OCI-LY7 (cell line): Measurements from ENCODE around the gene CEACAM4. TPM values are rescaled to one million over a fixed set of nuclear protein-coding genes. Genes with fewer than 3 reads are reported as not detected.
"Not testable (repeated sequence)": the region's sequence is repeated elsewhere in the genome, so short reads cannot be mapped to it uniquely, and the experiment has no call there.

Experiments used
- BruUV-seq: library from RNA; stranded (reverse); fragments of 400-500 nt; replicated peaks from 2 replicates; lab custom pipeline; 2021; lab: Mats Ljungman, UMichigan
- CTCF ChIA-PET: fragments of 300-600 bp; sonication (Branson Sonifier 250); formaldehyde crosslinking; loops from one replicate; lab custom pipeline; 2022; ENCODE audit warnings: antibody characterized with exemption; ENCODE audit not compliant: unreplicated experiment; lab: Charles Lee
- POLR2A ChIA-PET: fragments of 300-600 bp; sonication (Branson Sonifier 250); formaldehyde crosslinking; loops from one replicate; lab custom pipeline; 2022; ENCODE audit warnings: antibody characterized with exemption; lab: Charles Lee
- DNase-seq: peaks from one replicate; pipeline ENCODE4 v3.0.0-alpha.2; 2015; ENCODE audit warnings: low spot score
- H2AFZ ChIP-seq: fragments of 200-600 bp; sonication (generic), shearing (Covaris generic); 2 replicates; pipeline ENCODE4 v1.6.1; 2014; ENCODE audit warnings: mild to moderate bottlenecking, antibody characterized with exemption, low read length, moderate library complexity
- H3K27ac ChIP-seq: fragments of 200-600 bp; sonication (generic); 2 replicates; pipeline ENCODE4 v1.5.1; 2014; ENCODE audit warnings: mixed run types, low read depth, mild to moderate bottlenecking, moderate library complexity, low read length, inconsistent platforms; ENCODE audit not compliant: poor library complexity, severe bottlenecking
- H3K36me3 ChIP-seq: fragments of 200-600 bp; sonication (generic); 2 replicates; pipeline ENCODE4 v1.6.1; 2014; ENCODE audit warnings: mild to moderate bottlenecking, antibody characterized with exemption, low read length, moderate library complexity, mixed read lengths; ENCODE audit not compliant: insufficient read depth
- H3K4me1 ChIP-seq: fragments of 200-600 bp; sonication (generic); 2 replicates; pipeline ENCODE4 v1.5.1; 2014; ENCODE audit warnings: mild to moderate bottlenecking, low read length; ENCODE audit not compliant: insufficient read depth, poor library complexity, severe bottlenecking
- H3K4me2 ChIP-seq: fragments of 200-600 bp; sonication (generic); 2 replicates; pipeline ENCODE4 v1.6.1; 2014; ENCODE audit warnings: mild to moderate bottlenecking, low read length
- H3K4me3 ChIP-seq: fragments of 200-600 bp; sonication (generic); 2 replicates; pipeline ENCODE4 v1.5.1; 2014; ENCODE audit warnings: mild to moderate bottlenecking, low read depth, low read length; ENCODE audit not compliant: poor library complexity, severe bottlenecking
- H3K79me2 ChIP-seq: fragments of 200-600 bp; sonication (generic); 2 replicates; pipeline ENCODE4 v1.6.1; 2016; ENCODE audit warnings: low read depth, mild to moderate bottlenecking, low read length, moderate library complexity, mixed read lengths; ENCODE audit not compliant: insufficient read depth
- H3K9me2 ChIP-seq: fragments of 200-600 bp; sonication (generic); 2 replicates; pipeline ENCODE4 v1.6.1; 2016; ENCODE audit warnings: mild to moderate bottlenecking, low read length, mixed read lengths; ENCODE audit not compliant: insufficient read depth
- H3K9me3 ChIP-seq: fragments of 200-600 bp; sonication (generic); 2 replicates; pipeline ENCODE4 v1.6.1; 2014; ENCODE audit warnings: mild to moderate bottlenecking, mixed run types, low read length, mixed read lengths
- H4K20me1 ChIP-seq: fragments of 200-600 bp; sonication (generic); 2 replicates; pipeline ENCODE4 v1.6.1; 2014; ENCODE audit warnings: mild to moderate bottlenecking, antibody characterized with exemption, low read length, moderate library complexity, mixed read lengths; ENCODE audit not compliant: insufficient read depth
- CTCF ChIP-seq: fragments of 200-600 bp; sonication (generic); conservative IDR thresholded peaks from 2 replicates; pipeline ENCODE4 v1.5.1; 2014; ENCODE audit warnings: mild to moderate bottlenecking, antibody characterized with exemption, low read length, moderate library complexity, mixed read lengths
- EZH2phosphoT487 ChIP-seq: fragments of 200-600 bp; sonication (generic); IDR thresholded peaks from 2 replicates; pipeline ENCODE4 v1.6.1; 2018; ENCODE audit warnings: low read depth, borderline replicate concordance, mild to moderate bottlenecking, mixed run types, antibody characterized with exemption, low read length, moderate library complexity, mixed read lengths
- intact Hi-C: fragments of 100-400 bp; cut with micrococcal nuclease; formaldehyde crosslinking; loops from one replicate; pipeline ENCODE4 v1.10.0; 2022; ENCODE audit not compliant: unreplicated experiment
- total RNA-seq, 2 experiments: library from RNA; depleted of rRNA in 1 of 2; stranded (reverse); fragments of >200 nt in 1 of 2; shearing (Covaris generic) in 1 of 2; gene quantifications; 2 replicates each; pipeline ENCODE4 v1.2.3, GENCODE V29; 2014 to 2022

Gene CEACAM4
- total RNA-seq, 2 experiments from 2014 or later = not detected

GRCh38 chr19:41581068-41581467 lies 45.8 kb downstream of the CEACAM4 start:
- H3K9me3 ChIP-seq = peaks cover 24% of the 10 kb centered on the region
- H3K9me2 ChIP-seq, H4K20me1 ChIP-seq, H3K4me1 ChIP-seq, H3K79me2 ChIP-seq, BruUV-seq, H3K4me2 ChIP-seq, POLR2A ChIA-PET, H2AFZ ChIP-seq, CTCF ChIA-PET, DNase-seq, intact Hi-C loops, H3K4me3 ChIP-seq, H3K27ac ChIP-seq: not testable (repeated sequence)
- peaks cover 48% of the 10 kb centered on the region for H3K36me3 ChIP-seq

- BruUV-seq = no TSS peak
- Histone ChIP-seq H3K4me3 (no peak overlapping the region), H3K36me3 (peaks cover 48% of the 10 kb centered on the region), H2AFZ (no peak overlapping the region), H3K4me1 (peaks cover 13% of the 10 kb centered on the region), H3K4me2 (no peak overlapping the region), H3K9me3 (peaks cover 24% of the 10 kb centered on the region), H4K20me1 (no peaks in the 10 kb centered on the region), H3K9me2 (no peaks in the 10 kb centered on the region), H3K79me2 (no peaks in the 10 kb centered on the region), H3K27ac (no peak overlapping the region)
- TF ChIP-seq CTCF = no peak
- TF ChIP-seq EZH2phosphoT487 = no peak
- POLR2A ChIA-PET = no interaction called here
- intact Hi-C loops = no loop called here
- no peak for DNase-seq
- CTCF ChIA-PET = no interaction called here
Measured at GRCh38 chr19:41578886-41579285, 48.0 kb downstream of the CEACAM4 start.

- no peak overlapping the region for H3K4me2 ChIP-seq
- H2AFZ ChIP-seq = no peak overlapping the region
- no peak overlapping the region for H3K27ac ChIP-seq
- no peaks in the 10 kb centered on the region for H3K79me2 ChIP-seq
- no peaks in the 10 kb centered on the region for H3K9me2 ChIP-seq
- TF ChIP-seq CTCF (no peak), EZH2phosphoT487 (no peak)
- peaks cover 13% of the 10 kb centered on the region for H3K4me1 ChIP-seq
- intact Hi-C loops = no loop called here
- no TSS peak for BruUV-seq
- ChIA-PET CTCF (no interaction called here), POLR2A (interaction anchor here (0.7 kb wide), 1 partner anchor 26 kb away, joined by 3 read pairs; no protein-coding TSS in a partner anchor)
- H3K9me3 ChIP-seq = peaks cover 24% of the 10 kb centered on the region
- no peaks in the 10 kb centered on the region for H4K20me1 ChIP-seq
- peaks cover 38% of the 10 kb centered on the region for H3K36me3 ChIP-seq
- no peak overlapping the region for H3K4me3 ChIP-seq
- DNase-seq = no peak
Measured at GRCh38 chr19:41577833-41578232, 49.0 kb downstream of the CEACAM4 start.
